HepG2 (cell line): ENCODE data around the gene ZNF384. TPM values are rescaled to one million over a fixed set of nuclear protein-coding genes. Genes with fewer than 3 reads are reported as not detected.

Experiments
- AGO2 ChIP-seq: fragments of 200-400 bp; formaldehyde crosslinking; optimal IDR thresholded peaks from 2 replicates; pipeline ENCODE3; 2017; ENCODE audit warnings: mild to moderate bottlenecking, low read depth, low read length, moderate library complexity
- HMG20B ChIP-seq: conservative IDR thresholded peaks from 2 replicates; pipeline ENCODE4 v1.6.1; 2016; ENCODE audit warnings: missing genetic modification reagents, missing compliant biosample characterization
- HNRNPLL ChIP-seq: fragments of 200-400 bp; formaldehyde crosslinking; IDR thresholded peaks from 2 replicates; pipeline ENCODE4 v1.6.1; 2017; ENCODE audit warnings: mild to moderate bottlenecking, low read depth, low read length; ENCODE audit not compliant: poor library complexity, severe bottlenecking
- KLF9 ChIP-seq: IDR thresholded peaks from 2 replicates; pipeline ENCODE4 v1.6.1; 2016; ENCODE audit warnings: low read depth
- MZF1 ChIP-seq: sonication (generic); formaldehyde crosslinking; IDR thresholded peaks from 2 replicates; pipeline ENCODE4 v1.8.1; 2023; ENCODE audit warnings: mild to moderate bottlenecking, missing genetic modification reagents, borderline replicate concordance
- PAX8 ChIP-seq: sonication (generic); formaldehyde crosslinking; IDR thresholded peaks from 2 replicates; pipeline ENCODE4 v1.8.0; 2022; ENCODE audit warnings: mild to moderate bottlenecking, missing genetic modification reagents, borderline replicate concordance
- POLR2A ChIP-seq, 2 experiments: IDR thresholded peaks; 2 replicates each; pipeline ENCODE4 v1.6.1; 2011; ENCODE audit warnings: low read depth in 2 of 2, low read length in 2 of 2, mild to moderate bottlenecking in 1 of 2, moderate library complexity in 1 of 2; ENCODE audit not compliant: insufficient read depth in 1 of 2
- RNF2 ChIP-seq: fragments of 450-650 bp; conservative IDR thresholded peaks from 2 replicates; pipeline ENCODE4 v1.6.1; 2016; ENCODE audit warnings: low read depth
- SIX4 ChIP-seq: sonication (generic); formaldehyde crosslinking; IDR thresholded peaks from 2 replicates; pipeline ENCODE4 v1.4.0; 2020; ENCODE audit warnings: missing genetic modification reagents
- SMAD9 ChIP-seq: sonication (generic); formaldehyde crosslinking; IDR thresholded peaks from 2 replicates; pipeline ENCODE4 v1.5.1; 2020; ENCODE audit warnings: mild to moderate bottlenecking, missing genetic modification reagents
- SP5 ChIP-seq: IDR thresholded peaks from 2 replicates; pipeline ENCODE4 v1.6.1; 2016; ENCODE audit warnings: low read depth, borderline replicate concordance
- XRCC5 ChIP-seq: fragments of 200-400 bp; formaldehyde crosslinking; optimal IDR thresholded peaks from 2 replicates; pipeline ENCODE3; 2017; ENCODE audit warnings: mild to moderate bottlenecking, low read length
- ZBTB40 ChIP-seq, 2 experiments: fragments of 450-650 bp in 1 of 2; sonication (generic) in 1 of 2; formaldehyde crosslinking in 1 of 2; IDR thresholded peaks; 2 replicates each; pipeline versions ENCODE4 v1.6.1 to v1.8.0; 2016 to 2022; ENCODE audit warnings: antibody characterized with exemption in 1 of 2, mild to moderate bottlenecking in 1 of 2, missing genetic modification reagents in 1 of 2
- ZEB1 ChIP-seq: IDR thresholded peaks from 2 replicates; pipeline ENCODE4 v1.6.1; 2012; ENCODE audit warnings: mild to moderate bottlenecking, low read depth, inconsistent platforms; ENCODE audit not compliant: insufficient replicate concordance
- ZNF543 ChIP-seq: sonication (generic); formaldehyde crosslinking; IDR thresholded peaks from 2 replicates; pipeline ENCODE4 v1.4.0; 2020; ENCODE audit warnings: mild to moderate bottlenecking, missing genetic modification reagents
- ZNF546 ChIP-seq: sonication (generic); formaldehyde crosslinking; conservative IDR thresholded peaks from 2 replicates; pipeline ENCODE4 v1.8.1; 2023; ENCODE audit warnings: mild to moderate bottlenecking, missing genetic modification reagents
- ZNF557 ChIP-seq: sonication (generic); formaldehyde crosslinking; IDR thresholded peaks from 2 replicates; pipeline ENCODE4 v1.4.0; 2020; ENCODE audit warnings: missing genetic modification reagents
- ZNF619 ChIP-seq: sonication (generic); formaldehyde crosslinking; IDR thresholded peaks from 2 replicates; pipeline ENCODE4 v1.4.0; 2020; ENCODE audit warnings: mild to moderate bottlenecking, missing genetic modification reagents
- polyA plus RNA-seq, 8 experiments: library from polyadenylated mRNA; depleted of rRNA in 3 of 8; stranded (reverse) in 7 of 8; unstranded in 1 of 8; fragments of >200 nt; fragmentation: Illumina TruSeq in 4 of 8; extraction: Trizol in 4 of 8; gene quantifications; 2 replicates each; pipeline versions ENCODE4 v1.2.1 to v1.2.3, GENCODE V29; 2011 to 2016; ENCODE audit warnings: low read depth in 4 of 8, missing spikeins in 1 of 8, mixed read lengths in 1 of 8; ENCODE audit not compliant: insufficient read depth in 1 of 8
- total RNA-seq, 5 experiments: library from RNA; depleted of rRNA; stranded (reverse); fragments of >200 nt; fragmentation: Illumina TruSeq; extraction: Trizol; gene quantifications; 2 replicates each; pipeline ENCODE4 v1.2.3, GENCODE V29; 2016; ENCODE audit warnings: low read depth in 1 of 5
- TF ChIP-seq, protein P1 (sequence below): sonication (generic); formaldehyde crosslinking; IDR thresholded peaks from 2 replicates; pipeline ENCODE4 v1.4.0; 2020; ENCODE audit warnings: missing genetic modification reagents

Gene ZNF384
- total and polyA plus RNA-seq, 2 of the 13 experiments (the other 11 are each of a cell fraction or from before 2014, with no cell fraction given) = 23.6 to 55.3 TPM

DNA sequence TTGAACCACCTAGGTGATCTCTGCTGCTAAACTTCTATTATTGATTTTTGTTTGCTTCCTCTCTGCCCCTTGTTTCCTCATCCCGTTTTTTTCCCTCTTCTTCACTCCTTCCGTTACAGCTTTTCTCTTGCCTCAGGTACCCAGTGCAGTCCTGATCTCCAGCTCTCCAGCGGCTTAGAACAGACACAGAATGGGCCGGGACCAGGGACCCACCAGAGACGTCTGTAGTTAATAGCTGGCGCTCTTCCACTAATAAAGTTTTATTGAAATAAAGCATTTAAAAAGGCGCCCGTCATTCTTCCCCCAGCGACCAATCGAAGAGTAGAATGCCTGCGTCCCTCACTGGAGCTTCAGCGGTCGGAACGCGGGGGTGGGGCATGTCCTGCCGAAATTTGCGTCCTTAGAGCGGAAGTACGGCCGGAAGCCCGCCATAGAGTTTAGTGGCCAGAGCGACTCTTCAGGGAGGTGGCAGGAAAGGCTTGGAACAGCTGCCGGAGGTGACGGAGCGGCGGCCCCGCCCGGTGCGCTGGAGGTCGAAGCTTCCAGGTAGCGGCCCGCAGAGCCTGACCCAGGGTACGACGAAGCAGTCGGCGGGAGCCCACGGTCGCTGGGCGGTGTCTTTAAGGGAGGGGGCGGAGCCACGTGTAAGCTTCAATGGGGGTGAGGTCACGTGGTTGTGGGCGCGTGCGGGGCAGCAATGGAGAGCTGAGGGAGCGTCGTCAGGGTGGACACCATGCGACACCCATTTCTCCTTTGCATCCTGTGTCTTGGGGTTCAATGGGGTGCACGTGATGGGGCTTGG is 34.6 kb upstream of the ZNF384 start, which contains the start of gene COPS7A (continued):
- TF ChIP-seq ZBTB40 (IDR thresholded peaks at IDR 0.05) (peak; percentile 100), ZBTB40 (CRISPR knock-in tag; IDR thresholded peaks at IDR 0.05) (peak; percentile 100), PAX8 (CRISPR knock-in tag) (no peak), HNRNPLL (peak; percentile 95), ZEB1 (peak; percentile 60), POLR2A (IDR thresholded peaks at IDR 0.05; ENCODE audit: insufficient read depth in 1 of 2, low read depth in 2 of 2, low read length in 2 of 2) (peak; percentile 68 to 85), ZNF546 (CRISPR knock-in tag) (0 out of 2 replicates have a peak, but pooled peaks have one; percentile 66), RNF2 (peak; percentile 95), AGO2 (peak; percentile 36), XRCC5 (peak; percentile 95), ZNF619 (CRISPR knock-in tag) (peak; percentile 76; the same call in 1 of the 2 replicates), HMG20B (CRISPR knock-in tag) (no peak; the same call in 1 of the 2 replicates), KLF9 (CRISPR knock-in tag) (no peak), SMAD9 (0 out of 2 replicates have a peak, but pooled peaks have one; percentile 40), SP5 (CRISPR knock-in tag) (peak; percentile 83; the same call in 1 of the 2 replicates), MZF1 (CRISPR knock-in tag) (peak; percentile 74; the same call in 1 of the 2 replicates), ZNF543 (CRISPR knock-in tag) (peak; percentile 71; the same call in 1 of the 2 replicates), ZNF557 (CRISPR knock-in tag) (peak; percentile 88; the same call in 1 of the 2 replicates), SIX4 (peak; percentile 47; the same call in 1 of the 2 replicates)
- TF ChIP-seq, protein P1, sequence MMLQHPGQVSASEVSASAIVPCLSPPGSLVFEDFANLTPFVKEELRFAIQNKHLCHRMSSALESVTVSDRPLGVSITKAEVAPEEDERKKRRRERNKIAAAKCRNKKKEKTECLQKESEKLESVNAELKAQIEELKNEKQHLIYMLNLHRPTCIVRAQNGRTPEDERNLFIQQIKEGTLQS (CRISPR knock-in tag) = no peak; the same call in 1 of the 2 replicates
